ENCODE data around the gene REEP5.

- TF ChIP-seq CTCF (conservative IDR thresholded peaks at IDR 0.05 in 1 of 2, IDR thresholded peaks at IDR 0.05 in 1 of 2; ENCODE audit: extremely low read depth in 1 of 2, insufficient read depth in 1 of 2, low read depth in 1 of 2, low read length in 2 of 2) = no peak
- TF ChIP-seq EZH2 (IDR thresholded peaks at IDR 0.05; ENCODE audit: borderline replicate concordance, low read length) = no peak
Measured at GRCh38 chr5:112857866-112858265, 64.2 kb downstream of the REEP5 start.

Data from mammary epithelial cell (primary cell).